Activated B cell treated with CpG ODN at 0.5 μM for 24 hours (primary cell): Measurements from ENCODE around the gene SLC2A8. TPM values are rescaled to one million over a fixed set of nuclear protein-coding genes. Genes with fewer than 3 reads are reported as not detected.
A peak's percentile ranks its signal among the peaks of the same experiment; 100 is the strongest.

ENCODE experiments used
- ATAC-seq: fragments of 200-7000 bp; cut with Tn5 transposase; one replicate; pipeline ENCODE4 v1.10.0; 2021; ENCODE audit warnings: low read depth, mild to moderate bottlenecking, moderate library complexity
- CTCF ChIA-PET: fragments of 350-600 bp; sonication (Branson Sonifier 250); formaldehyde crosslinking; loops from one replicate; lab custom pipeline; 2021; ENCODE audit warnings: antibody characterized with exemption; lab: Charles Lee
- POLR2A ChIA-PET: fragments of 350-600 bp; sonication (Branson Sonifier 250); formaldehyde crosslinking; loops from one replicate; lab custom pipeline; 2021; ENCODE audit warnings: antibody characterized with exemption; lab: Charles Lee
- DNase-seq: peaks from one replicate; pipeline ENCODE4 v3.0.0; 2022
- H3K27ac Mint-ChIP-seq: one replicate; pipeline ENCODE4 v1.8.0; 2020; ENCODE audit warnings: mixed read lengths
- H3K27me3 Mint-ChIP-seq: one replicate; pipeline ENCODE4 v1.8.0; 2021; ENCODE audit warnings: mixed read lengths
- H3K36me3 Mint-ChIP-seq: one replicate; pipeline ENCODE4 v1.8.0; 2021; ENCODE audit warnings: low read depth, mixed read lengths
- H3K4me1 Mint-ChIP-seq: one replicate; pipeline ENCODE4 v1.8.0; 2021; ENCODE audit warnings: mixed read lengths
- H3K4me3 Mint-ChIP-seq: one replicate; pipeline ENCODE4 v1.8.0; 2020; ENCODE audit warnings: mild to moderate bottlenecking, mixed read lengths
- H3K9me3 Mint-ChIP-seq: one replicate; pipeline ENCODE4 v1.8.0; 2020; ENCODE audit warnings: mixed read lengths
- intact Hi-C: fragments of 100-400 bp; cut with micrococcal nuclease; formaldehyde crosslinking; loops from one replicate; pipeline ENCODE4 v1.15.1; 2024
- total RNA-seq: library from RNA; stranded (reverse); gene quantifications from 2 replicates; pipeline ENCODE4 v1.2.3, GENCODE V29; 2022
- TF ChIP-seq, protein P1 (sequence below): fragments of 200-600 bp; IDR thresholded peaks from one replicate; pipeline ENCODE4 v1.8.0; 2022; ENCODE audit warnings: antibody characterized with exemption, mild to moderate bottlenecking

Gene SLC2A8
- total RNA-seq, 1 donor from 2014 or later: 17.1 TPM

DNA sequence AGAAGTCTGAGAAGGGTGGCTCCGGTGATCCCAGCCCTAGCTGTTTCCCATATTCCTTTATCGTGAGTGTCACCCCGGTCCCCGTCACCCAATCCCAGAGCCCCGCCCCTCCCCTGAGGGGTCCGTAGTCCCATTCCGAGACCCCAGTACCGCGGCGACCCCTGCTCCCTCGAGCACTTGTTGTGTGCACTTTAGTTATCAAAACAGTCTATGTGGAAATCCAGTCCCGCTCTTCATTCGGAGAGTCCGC lies 54.6 kb downstream of the SLC2A8 start:
- Mint-ChIP-seq H3K9me3 (no peaks in the 10 kb centered on the region), H3K27me3 (no peaks in the 10 kb centered on the region), H3K4me3 (peak overlapping the region; percentile 96), H3K36me3 (peaks cover 60% of the 10 kb centered on the region), H3K4me1 (peaks cover 68% of the 10 kb centered on the region), H3K27ac (peak overlapping the region; percentile 96)
- TF ChIP-seq, protein P1, sequence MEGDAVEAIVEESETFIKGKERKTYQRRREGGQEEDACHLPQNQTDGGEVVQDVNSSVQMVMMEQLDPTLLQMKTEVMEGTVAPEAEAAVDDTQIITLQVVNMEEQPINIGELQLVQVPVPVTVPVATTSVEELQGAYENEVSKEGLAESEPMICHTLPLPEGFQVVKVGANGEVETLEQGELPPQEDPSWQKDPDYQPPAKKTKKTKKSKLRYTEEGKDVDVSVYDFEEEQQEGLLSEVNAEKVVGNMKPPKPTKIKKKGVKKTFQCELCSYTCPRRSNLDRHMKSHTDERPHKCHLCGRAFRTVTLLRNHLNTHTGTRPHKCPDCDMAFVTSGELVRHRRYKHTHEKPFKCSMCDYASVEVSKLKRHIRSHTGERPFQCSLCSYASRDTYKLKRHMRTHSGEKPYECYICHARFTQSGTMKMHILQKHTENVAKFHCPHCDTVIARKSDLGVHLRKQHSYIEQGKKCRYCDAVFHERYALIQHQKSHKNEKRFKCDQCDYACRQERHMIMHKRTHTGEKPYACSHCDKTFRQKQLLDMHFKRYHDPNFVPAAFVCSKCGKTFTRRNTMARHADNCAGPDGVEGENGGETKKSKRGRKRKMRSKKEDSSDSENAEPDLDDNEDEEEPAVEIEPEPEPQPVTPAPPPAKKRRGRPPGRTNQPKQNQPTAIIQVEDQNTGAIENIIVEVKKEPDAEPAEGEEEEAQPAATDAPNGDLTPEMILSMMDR: no peak
- ATAC-seq: no peak
- ChIA-PET CTCF (interaction anchor here (1.0 to 1.1 kb wide), 2 partner anchors 227 to 283 kb away, joined by 3 to 4 read pairs; partner anchors contain the start of gene TOR2A), POLR2A (interaction anchor here (0.6 to 2.9 kb wide), 35 partner anchors 8 to 1232 kb away, joined by 3 to 44 read pairs (median 6); partner anchors contain the start of genes CDK9, PIP5KL1, PTRH1 and RALGPS1)
- intact Hi-C loops: loop anchor here (1.0 to 5.0 kb wide), 9 partner anchors 27 to 1431 kb away; partner anchors contain the start of genes KYAT1, LRRC8A, PTRH1 and SH2D3C
- no peak for DNase-seq

DNA sequence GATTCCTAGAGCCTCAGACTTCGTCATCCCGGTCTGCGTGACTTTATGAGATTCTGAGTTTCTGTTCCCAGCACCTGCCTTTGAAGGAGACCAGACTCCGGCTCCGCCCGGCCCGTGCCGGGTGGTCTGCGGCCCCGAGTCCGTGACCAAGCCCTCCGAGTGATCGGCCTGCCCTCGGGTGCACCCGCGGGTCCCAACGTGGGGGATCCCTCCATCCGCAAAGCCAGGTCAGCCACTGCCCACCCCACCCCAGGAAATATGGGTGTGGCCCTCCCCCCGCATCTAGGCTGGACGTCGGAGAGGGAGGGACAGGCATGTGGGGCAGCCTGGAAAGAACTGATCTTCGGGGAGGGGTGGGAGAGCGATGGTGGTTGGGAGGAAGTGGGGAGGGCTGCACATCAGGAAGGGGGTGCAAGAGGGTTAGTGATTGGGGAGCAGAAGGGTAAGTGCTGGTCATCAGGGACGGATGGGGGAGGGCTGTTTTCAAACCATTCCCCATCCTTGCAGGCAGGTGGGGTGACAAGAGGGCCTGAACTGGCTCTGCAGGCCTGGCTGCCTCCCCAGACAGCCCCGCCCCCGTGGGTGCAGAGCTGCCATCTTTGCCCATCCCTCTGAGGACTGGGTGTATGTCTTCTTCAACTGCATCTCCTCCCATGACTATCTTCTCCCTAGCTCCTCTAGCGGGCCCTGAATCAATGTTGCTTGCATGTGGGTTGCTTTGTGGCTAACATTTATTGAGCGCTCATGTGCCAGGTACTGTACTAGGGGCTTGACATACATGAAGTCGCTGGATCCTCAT lies 55.1 kb downstream of the SLC2A8 start:
- ChIA-PET CTCF (interaction anchor here (1.0 kb wide), 1 partner anchor 283 kb away, joined by 4 read pairs; the partner anchor contains the start of gene TOR2A), POLR2A (interaction anchor here (0.7 to 2.9 kb wide), 28 partner anchors 8 to 1231 kb away, joined by 3 to 44 read pairs (median 6); partner anchors contain the start of genes CDK9, PIP5KL1, PTRH1 and SH2D3C)
- no peaks in the 10 kb centered on the region for H3K9me3 Mint-ChIP-seq
- peak overlapping the region; percentile 96 for H3K27ac Mint-ChIP-seq
- peak overlapping the region; percentile 96 for H3K4me3 Mint-ChIP-seq
- TF ChIP-seq, protein P1: no peak
- ATAC-seq (peak; percentile 4), DNase-seq (peak; percentile 37)
- peaks cover 60% of the 10 kb centered on the region for H3K36me3 Mint-ChIP-seq
- peaks cover 66% of the 10 kb centered on the region for H3K4me1 Mint-ChIP-seq
- H3K27me3 Mint-ChIP-seq: no peaks in the 10 kb centered on the region
- intact Hi-C loops: loop anchor here (1.0 to 5.0 kb wide), 9 partner anchors 28 to 1430 kb away; partner anchors contain the start of genes KYAT1, LRRC8A, PTRH1 and SH2D3C

DNA sequence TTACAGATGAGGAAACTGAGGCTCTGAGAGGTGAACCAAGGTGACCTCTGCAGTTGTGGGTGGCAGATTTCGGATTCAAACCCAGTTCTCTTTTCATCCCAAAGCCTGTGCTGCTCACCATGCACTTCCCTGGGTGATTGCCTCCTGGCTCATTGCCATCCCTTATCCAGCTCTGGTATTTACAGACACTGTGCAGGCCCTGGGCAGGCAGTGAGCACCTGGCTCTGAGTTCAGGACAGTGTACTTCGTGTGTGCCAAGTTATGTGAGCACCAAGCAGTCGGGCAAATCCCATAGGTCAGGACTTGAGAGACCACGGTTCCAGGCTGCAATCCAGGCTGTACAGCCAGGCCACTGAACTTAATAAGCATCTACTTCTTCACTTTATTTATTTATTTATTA lies 55.7 kb downstream of the SLC2A8 start:
- no peak overlapping the region for H3K27ac Mint-ChIP-seq
- ChIA-PET CTCF (no interaction called here), POLR2A (no interaction called here)
- no peaks in the 10 kb centered on the region for H3K9me3 Mint-ChIP-seq
- TF ChIP-seq, protein P1: no peak
- DNase-seq (no peak), ATAC-seq (no peak)
- peaks cover 59% of the 10 kb centered on the region for H3K36me3 Mint-ChIP-seq
- intact Hi-C loops: loop anchor here (5.0 kb wide), 1 partner anchor 1430 kb away; the partner anchor contains the start of genes KYAT1 and LRRC8A
- peak overlapping the region; percentile 96 for H3K4me3 Mint-ChIP-seq
- no peaks in the 10 kb centered on the region for H3K27me3 Mint-ChIP-seq
- H3K4me1 Mint-ChIP-seq: peaks cover 62% of the 10 kb centered on the region

DNA sequence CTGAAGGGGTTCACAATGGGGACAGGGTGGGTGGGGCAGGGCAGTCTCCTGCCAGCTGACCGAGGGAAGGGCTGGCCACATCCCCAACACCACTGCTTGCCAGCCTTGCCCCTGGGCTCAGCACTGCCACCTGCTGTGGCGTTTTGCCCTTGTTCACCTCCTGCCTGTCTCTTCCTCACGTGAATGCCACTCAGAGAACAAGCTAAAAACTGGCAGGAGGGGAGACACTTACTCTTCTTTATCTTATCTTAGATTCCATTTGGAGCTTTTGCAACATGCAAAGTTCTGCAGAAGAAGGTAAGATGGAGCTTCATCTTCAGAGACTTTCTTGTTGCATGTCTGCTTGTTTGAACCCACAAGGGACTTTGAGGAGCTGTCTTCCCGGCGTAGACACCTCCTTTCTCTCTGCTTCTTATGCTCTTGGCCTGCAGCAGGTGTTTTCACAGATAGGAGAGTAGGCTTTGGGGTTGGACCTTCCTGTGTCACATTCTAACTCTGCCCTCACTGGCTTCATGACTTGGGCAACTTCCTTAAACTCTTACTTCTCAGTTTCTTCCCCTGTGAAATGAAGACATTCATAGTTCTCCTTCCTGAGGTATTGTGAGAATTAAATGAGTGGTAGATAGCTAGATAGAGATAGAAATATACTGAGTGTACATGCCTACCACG lies 58.5 kb downstream of the SLC2A8 start:
- CTCF ChIA-PET: interaction anchor here (0.6 to 2.3 kb wide), 7 partner anchors 12 to 514 kb away, joined by 3 to 6 read pairs (median 3); partner anchors contain the start of gene SLC2A8
- ATAC-seq (peak; percentile 9), DNase-seq (no peak)
- peaks cover 45% of the 10 kb centered on the region for H3K36me3 Mint-ChIP-seq
- H3K4me3 Mint-ChIP-seq: peak overlapping the region; percentile 42
- POLR2A ChIA-PET: interaction anchor here (0.5 to 2.7 kb wide), 9 partner anchors 10 to 1268 kb away, joined by 3 to 15 read pairs (median 4); partner anchors contain the start of gene ZDHHC12
- no peaks in the 10 kb centered on the region for H3K27me3 Mint-ChIP-seq
- no peaks in the 10 kb centered on the region for H3K9me3 Mint-ChIP-seq
- intact Hi-C loops: loop anchor here (1.0 kb wide), 1 partner anchor 241 kb away; no protein-coding TSS in a partner anchor
- H3K4me1 Mint-ChIP-seq: peaks cover 34% of the 10 kb centered on the region
- H3K27ac Mint-ChIP-seq: peak overlapping the region; percentile 66
- TF ChIP-seq, protein P1: no peak
